C1 segment of cervical spinal cord (tissue), 14 donors: ENCODE results near the gene IL10.

Source experiments
- DNase-seq, 14 donors: peaks; one replicate each; lab custom pipeline; 2025; lab: John Stamatoyannopoulos, UW

Gene IL10

DNA sequence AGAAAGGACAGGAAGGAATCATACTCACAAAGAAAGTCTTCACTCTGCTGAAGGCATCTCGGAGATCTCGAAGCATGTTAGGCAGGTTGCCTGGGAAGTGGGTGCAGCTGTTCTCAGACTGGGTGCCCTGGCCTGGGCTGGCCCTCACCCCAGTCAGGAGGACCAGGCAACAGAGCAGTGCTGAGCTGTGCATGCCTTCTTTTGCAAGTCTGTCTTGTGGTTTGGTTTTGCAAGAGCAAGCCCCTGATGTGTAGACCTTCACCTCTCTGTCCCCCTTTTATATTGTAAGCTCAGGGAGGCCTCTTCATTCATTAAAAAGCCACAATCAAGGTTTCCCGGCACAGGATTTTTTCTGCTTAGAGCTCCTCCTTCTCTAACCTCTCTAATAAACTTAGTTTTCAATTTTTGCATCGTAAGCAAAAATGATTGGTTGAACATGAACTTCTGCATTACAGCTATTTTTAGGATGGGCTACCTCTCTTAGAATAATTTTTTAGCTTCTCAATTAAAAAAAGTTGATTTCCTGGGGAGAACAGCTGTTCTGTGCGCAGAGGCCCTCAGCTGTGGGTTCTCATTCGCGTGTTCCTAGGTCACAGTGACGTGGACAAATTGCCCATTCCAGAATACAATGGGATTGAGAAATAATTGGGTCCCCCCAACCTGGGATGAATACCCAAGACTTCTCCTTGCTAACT lies at the start of gene IL10:
TSS of gene IL10 (minus strand) at position 252 of the 695 bp plus-strand sequence. CDS start at position 193, 59 bp downstream.
- DNase-seq: peak in 3 of 14 donors; percentile 8 to 35 (median 31)

DNA sequence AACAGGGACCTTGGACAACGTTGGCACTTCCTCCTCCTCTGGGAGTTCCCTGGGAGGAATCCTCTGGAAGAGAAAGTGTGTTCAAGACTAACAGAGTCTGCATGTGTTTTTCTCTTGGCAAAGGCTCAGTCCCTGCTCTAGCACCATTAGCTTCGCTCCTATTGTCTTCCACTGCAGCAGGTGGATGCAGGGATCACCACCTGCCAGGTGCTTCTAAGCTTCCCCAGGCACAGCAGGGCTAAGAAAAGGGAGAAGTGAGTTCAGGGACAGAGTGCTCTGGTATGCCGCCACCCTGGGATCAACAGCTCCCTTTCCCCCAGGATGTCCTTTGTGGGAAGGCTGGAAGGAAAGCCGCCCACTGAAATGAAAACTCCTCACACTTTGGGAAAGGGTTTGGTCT lies 49.2 kb upstream of the IL10 start:
- DNase-seq: no peak

DNA sequence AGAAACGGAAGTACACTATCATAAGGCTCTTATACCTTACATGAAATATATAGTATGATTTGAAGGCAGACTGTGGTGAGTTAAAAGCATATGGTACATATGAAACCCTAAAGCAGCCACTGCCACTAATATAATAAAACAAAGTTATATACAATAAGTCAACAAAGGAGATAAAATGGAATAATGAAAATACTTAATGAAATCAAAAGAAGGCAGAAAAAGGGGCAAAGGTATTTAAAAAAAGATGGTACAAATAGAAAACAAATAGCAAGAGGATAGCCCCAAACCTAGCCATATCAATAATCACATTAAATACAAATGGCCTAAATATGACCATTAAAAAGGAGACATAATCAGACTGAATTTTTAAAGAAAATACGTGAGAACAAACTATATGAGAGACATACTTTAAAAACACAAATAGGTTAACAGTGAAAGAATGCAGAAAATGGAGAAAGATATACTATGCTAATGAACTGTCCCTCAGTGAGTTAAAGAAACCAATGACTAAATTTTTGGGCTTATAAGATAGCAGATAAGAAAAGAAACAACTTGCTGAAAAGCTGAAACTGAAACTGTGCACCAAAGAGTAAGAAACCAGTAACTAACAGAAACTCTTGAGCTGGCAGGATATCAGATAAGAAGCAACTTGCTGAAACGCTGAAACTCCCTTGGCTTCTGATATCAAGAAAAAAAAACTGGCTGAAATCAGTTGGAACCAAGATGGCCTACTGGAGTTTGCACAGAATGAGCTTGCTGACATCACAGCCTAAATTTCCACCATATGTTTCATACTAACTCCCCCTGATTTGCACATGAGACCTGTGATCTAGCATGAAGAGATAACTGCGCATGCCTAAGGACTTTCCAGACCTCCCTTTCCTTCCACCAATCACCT lies 44.3 kb upstream of the IL10 start:
- DNase-seq: no peak

DNA sequence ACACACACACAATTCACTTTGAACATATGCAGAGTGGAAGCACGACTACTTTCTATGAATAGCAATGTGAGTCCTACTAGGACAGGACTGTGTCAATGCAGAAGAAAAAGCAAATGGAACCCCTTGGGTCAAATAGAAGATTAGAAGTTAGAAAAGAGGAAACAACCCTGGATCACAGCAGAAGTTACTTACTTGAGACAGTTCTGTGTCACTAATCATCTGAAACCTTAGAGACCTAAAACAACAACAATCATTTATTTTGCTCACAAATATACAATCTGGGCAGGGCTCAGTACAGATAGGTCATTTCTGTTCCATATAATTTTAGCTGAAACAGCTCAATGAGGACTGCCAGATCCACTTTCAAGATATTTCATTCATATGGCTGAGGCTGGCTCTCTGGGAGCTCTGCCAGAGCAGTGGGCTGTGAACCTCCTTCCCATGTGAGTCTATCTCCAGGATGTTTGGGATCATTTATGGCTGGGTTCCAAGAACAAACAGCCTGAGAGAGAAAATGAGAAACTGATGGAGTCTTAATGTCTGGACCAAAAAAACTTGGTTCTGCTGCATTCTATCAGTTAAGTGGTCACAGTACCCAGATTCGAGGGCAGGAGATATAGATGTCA lies 42.5 kb upstream of the IL10 start:
- DNase-seq: no peak

DNA sequence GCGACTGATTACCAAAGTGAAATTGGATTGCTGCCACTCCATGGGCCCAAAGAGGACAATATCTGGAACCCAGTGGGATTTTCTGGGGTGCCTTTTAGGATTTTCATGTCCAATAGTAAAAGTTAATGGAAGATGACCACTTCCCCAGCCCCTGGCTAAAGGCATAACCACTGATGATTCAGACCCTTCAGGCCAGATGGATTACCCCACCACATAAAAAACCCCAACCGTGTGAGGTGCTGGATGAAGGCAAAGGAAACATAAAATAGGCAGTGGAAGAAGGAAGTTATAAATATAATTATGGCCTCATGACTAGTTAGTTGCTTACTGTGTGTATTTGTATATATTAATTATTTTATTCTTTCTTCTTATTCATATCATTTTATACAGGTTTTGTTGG lies 40.2 kb upstream of the IL10 start:
- no peak for DNase-seq

DNA sequence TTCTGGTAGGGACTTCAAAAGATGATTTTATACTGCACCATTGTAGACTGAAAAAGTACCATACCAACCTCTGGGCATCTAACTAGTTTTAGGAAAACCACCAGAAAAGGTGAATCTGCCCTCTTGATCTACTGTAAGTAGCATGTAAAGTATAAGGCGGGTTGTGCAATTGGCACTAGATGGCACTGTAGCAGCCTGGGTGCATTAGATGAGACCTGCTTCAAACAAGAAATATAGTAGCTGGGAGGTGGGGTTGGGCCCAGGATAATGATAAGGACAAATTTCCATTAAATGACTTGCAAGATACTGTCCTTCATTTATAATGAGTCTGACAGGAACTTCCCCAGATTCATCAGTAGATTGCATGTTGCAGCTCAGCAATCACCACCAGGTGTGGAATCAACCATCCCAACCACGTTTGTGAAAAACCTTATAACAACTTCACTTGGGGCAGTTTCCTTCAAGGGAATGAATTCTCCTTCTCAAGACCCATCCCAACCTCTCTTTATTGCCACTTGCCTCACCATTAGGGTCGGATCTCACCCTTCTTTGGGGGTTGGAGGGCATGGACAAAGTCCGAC lies 37.3 kb upstream of the IL10 start:
- DNase-seq: no peak

DNA sequence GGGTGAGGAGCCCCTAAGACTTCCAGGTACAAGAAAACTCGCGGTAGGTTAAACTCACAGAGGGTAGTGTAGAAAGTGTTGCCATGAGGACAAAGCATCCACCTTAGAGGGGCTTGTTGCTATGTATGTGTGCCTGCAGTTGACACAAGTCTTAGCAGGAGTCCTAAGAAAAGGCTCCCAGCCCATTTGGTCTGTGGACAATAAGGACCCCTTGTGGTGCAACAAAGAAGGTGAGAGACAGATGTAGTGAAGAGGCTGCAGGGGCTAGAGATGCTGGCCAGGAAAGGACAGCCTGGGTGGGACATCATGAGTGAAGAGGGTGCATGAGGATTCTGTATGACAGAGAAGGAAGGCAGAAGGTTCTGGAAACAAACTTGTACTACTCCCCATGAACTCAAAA lies 36.3 kb upstream of the IL10 start:
- DNase-seq: no peak

DNA sequence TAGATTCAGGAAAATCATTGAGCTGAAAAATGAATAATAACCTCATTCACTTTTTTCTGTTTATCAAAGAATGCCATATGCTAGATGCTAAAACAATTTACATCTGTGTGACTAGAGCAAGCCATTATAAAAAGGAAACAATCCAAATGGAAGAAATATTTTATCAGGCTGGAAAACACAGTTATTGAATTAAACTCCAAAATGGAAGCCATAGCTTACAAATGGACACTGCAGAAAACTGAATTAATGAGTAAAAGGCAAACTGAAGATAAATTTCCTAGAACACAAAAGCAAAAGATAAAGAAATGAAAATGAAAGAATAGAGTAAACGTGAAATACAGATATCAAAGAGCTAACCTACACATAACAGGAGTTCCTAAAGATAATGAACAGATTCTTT lies 33.1 kb upstream of the IL10 start:
- no peak for DNase-seq

DNA sequence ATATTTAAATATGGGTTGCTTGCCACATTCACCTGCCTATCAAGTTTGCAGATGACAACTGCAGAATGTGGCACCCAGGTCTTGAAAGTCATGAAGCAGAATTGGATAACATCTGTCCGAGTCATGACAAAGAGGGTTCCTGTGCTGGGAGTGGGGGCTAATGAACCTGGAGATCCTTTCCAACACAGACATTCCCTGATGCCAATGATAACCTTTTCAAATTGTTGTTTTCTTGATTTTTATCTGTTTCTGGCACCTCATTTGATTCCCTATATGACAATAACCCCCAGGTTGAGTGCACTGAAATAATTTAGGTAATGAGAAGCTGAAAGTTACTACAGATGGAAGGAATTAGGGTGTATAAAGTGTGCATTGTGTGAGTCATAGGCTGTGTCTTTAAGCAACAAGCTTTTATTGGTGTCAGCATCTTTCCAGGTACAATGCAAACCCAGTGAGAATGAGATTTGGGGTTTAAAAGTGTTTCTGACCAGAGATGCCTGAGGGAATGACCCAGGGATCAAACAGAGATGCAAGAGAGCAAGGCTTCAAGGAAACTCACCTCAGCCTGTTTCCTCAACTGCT lies 32.0 kb upstream of the IL10 start:
- DNase-seq: no peak

DNA sequence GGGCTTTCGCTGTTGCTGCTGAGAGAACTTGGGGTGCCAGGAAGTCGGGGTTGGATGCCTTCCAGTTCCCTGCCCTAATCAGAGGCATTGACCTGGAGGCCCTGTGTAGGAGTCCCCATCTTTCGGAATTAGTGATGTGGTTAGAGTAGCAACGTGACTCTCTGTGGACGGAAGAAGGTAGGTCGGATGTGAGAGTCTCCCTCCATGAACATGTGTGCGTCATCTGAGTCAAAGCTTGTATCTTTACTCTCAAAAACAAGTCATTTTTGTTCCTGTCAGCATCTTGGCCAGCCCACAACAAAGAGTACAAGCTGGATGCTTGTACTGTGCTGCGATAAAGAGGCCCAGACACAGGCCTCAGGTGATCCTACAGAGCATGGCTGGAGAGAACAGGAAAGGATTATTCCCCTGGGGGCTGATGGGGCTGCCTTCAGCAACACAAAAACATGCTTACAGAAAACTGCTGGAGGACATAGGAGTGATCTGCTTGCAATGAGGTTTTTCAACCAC lies 31.0 kb upstream of the IL10 start:
- DNase-seq: no peak

DNA sequence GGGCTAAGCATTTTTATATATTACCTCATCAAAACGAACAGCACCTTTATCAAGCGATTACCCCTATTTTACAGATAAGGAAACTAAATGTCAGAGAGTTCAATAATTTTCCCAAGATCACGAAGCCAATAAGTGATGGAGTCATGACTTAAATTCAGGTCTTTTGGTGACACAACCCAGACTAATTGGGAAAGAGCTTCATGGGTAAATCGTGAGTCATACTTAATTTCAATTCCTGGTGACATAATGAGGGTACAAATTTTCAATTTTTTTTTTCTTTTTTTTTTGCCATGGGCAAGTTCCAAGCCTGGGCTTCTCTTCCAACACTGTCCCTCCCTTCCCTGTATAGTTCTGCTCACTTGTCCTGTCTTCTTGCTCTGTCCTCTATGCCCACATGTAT lies 30.1 kb upstream of the IL10 start:
- no peak for DNase-seq

DNA sequence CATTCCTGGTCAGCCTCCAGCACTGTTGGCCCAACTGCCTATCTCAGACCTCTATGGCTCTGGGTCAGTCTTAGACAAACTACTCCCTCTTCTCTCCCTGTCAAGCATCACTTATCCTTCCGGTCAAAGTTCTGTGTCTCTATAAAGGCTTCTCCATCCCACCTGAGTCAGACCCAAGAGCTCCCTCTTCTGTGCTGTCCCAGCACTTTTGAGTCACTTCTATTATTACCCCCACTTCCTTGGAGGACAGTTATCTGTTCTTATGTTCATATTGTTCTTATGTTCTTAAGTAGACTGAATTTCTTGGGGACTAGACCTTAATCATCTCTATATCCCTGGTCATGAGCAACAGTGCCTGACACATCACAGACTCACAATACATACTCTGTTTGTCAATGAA lies 29.2 kb upstream of the IL10 start:
- DNase-seq: no peak

DNA sequence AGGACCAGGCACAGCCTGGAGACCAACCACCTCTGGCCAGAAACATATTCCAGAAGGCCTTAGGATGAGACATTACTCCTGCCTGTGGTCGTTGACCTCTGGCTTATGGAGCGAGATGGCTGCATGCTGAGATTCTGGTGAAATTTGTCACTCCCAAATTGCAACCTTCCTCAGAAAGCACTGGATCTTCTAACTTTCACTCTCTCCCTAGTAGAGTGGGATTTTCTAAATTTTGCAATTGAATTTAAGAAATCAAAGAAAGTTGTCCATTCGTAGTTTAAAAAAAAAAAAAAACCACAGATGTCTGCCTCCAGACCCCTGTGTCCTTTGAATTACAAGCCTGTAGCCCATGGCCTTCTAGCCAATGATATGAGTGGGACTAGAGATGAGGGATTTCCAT lies 28.6 kb upstream of the IL10 start:
- no peak for DNase-seq

DNA sequence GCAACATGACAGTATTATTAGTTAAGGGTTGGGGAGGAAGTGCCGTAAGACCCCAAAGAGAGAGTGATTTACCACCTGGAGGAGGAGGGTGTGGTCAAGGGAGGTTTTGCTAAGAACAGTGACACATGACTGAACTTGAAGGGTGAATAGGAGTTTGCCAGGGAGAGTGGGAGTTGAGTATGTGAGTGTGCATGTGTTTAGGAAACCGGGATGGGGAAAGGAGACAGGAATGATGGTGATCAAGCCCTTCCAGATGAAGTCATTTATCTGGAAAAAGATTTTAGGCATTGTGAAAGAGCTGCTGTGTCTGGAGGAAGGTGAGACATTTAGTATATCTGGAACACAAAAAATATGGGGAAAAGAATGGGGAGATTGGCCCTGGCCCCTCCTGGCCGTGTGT lies 28.1 kb upstream of the IL10 start:
- no peak for DNase-seq

DNA sequence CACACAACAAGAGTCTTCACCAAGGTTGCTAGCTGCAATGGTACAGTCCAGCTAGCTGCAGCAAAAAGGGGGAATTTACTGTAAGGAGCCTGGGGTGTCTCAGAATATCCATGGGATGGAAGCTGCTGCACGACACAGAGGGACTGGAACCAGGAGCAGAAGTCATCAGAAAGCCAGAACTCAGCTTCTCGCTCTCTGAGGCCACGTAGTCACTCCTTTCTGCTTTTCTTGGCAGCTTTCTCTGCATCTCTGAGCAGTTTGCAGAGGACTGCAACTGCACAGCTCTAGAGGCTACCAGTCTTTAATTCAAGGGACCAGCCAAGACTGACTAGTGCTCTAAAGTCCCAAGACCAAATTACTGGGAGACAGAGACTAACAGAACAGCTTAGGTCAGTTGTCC lies 27.0 kb upstream of the IL10 start:
- DNase-seq: no peak

DNA sequence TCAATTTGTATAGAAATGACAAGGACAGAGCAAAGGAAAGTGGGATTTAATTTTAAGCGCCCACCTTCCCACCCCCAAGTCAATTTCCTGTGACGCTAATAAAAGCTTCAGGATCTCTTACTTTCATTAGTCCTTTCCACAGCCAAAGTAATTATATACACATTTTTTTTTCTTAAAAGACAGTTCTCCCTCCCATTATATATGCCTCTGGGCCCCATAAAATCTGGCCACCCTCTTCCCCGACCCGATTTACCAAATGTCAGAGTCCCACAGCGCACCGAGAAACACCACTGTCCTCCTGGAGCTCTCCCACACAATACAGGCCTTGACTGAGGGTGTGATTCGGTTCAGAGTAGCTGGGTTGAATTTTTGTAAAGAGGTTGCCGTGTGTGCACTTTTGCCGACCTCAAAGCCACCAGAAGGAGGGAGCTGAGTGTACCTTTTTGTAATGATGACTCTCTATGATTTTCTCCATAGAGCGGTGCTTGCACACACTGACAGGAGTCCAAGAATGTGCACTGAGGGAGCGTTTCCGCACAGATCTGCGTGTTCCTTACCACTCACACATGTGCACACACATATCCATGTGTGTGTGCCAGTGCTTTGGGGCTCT lies 26.2 kb upstream of the IL10 start:
- no peak for DNase-seq

DNA sequence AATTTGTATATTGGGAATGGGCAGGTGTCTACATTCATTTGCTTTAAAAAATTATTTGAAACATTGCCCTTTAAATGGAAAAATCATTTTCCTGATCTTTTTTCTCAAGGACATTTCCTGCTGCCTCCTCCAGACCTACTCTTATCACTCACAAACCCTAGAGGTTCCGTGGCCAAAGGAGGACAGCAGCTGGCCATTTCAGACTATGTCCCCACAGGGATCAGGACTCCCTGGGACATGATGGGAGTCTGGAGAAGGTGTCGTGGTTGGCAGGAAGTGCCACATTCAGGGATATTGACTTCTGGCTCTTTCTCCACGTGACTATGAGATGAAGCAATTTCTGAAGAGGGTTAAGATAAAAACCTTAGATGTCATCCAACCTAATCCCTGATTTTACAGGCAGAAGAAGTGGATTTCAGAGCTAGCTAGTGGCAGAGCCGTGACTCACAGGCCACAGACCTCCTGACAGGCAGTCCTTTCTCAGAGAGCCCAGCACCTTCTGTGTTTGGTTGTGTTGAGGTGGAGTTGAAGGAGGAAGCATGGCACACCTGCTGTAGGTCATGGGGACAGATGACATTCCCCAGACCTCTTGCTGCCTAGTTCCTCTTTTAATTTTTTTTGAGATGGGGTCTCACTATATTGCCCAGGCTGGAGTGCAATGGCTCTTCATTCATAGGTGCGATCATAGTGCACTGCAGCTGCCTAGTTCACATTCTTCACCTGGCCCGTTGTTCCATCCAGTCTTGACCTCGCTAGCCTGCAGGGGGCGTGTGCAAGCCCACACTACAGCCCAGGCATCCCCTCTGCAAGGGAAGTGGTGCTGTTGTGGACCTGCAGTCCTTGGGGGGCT lies 25.5 kb upstream of the IL10 start:
- no peak for DNase-seq

DNA sequence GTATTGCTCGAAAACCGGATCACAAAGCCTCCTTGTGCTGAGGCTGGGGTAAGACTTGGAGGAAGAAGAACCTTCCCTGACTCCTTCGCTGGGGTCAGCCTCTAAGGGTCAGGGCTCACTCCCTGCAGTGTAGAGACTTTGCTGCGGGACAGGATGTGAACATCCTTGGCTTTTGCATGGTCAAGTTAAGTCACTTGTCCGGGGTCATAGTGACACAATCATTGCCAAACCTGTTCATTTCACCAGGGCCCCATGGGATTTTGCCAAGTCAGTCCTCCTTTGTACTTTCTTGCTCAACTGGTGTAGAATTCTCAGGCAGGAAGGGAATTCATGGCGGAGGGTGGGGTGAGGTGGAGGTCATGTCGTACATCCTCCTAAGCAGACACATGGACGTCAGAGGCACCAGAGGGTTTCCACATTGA lies 24.7 kb upstream of the IL10 start:
- no peak for DNase-seq

DNA sequence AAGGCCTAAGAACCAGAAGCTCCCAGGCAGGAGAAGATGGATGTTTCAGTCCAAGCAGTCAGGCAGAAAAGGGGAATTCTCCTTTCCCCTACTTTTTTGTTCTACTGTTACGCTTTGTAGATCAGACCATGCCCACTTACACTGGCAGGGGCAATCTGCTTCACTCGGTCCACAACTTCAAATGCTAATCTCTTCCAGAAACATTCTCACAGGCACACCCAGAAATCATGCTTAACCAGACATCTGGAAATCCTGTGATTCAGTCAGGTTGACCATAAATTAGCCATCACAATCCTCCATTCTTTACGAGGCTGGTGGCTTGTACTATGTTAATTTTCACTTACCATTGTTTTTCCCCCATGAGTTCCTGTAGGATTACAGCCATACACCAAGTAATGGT lies 23.8 kb upstream of the IL10 start:
- DNase-seq: no peak

DNA sequence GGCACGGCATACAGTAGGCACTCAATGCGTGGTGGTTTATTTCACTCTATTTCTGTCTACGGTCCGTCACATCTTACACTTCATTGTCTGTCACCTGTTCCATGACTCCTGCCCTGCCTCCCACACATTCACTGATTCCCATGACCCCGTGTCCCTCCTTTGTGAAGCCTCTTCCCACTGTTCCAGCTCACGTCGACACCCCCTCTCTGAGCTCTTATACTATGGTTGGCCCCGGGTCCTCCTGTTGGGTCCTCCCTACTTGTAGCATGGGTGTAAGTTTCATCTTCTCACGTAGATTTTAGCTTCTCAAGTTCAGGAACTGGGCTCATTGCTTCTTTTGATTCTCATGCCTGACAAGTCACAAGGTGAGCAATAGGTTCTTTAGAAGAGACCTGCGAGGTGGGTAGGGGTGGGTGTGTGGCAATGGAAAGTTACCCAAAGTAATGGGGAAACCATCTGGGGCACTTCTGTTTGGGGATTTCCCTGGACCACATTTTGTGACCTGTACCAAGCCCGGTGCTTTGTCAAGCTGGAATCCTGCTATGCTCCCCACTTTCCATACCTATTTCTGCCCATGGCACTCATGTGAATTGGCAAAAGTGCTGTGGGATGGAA lies 22.1 kb upstream of the IL10 start:
- no peak for DNase-seq
